ENCODE measurements around the gene APOL6. TPM values are rescaled to one million over a fixed set of nuclear protein-coding genes. Genes with fewer than 3 reads are reported as not detected.

The APOL6 gene
- total and polyA plus RNA-seq, 2 of the 4 experiments (the other 2 are of a cell fraction) = 1.2 to 7.2 TPM

DNA sequence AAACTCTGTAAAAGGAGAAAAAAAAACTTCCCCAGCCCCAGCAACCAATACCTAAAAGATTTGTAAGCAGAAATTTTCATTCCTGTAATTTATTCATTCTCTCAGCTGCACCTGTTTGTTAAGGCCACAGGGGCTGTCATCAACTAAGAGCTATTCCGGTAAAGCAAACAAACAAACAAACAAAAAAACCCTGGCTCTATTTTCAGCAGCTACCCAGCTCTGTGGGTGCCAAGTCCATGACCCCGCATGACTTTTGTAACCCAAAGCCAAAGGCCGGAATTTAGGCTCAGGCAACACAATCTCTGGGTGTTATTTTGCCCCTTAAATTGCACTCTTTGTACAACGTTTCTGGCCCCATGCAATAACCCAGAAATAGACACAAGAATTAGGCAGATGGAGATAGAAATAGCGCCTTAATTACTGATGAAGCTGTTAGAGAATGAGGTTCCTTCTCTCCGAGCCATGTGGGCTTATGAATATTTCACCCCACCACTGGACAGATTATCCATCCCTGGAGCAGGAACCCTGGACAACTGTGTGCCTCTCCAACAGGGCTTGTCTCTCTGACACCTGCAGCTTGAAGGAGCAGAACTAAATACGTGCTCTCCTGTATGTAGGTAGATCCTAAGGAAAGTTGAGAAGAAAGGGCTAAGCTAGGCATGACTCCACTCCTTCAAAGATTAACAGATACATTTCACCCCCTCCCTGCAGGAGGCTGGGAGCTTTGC, 29.4 kb downstream of the APOL6 start:
- no peak overlapping the region for H3K4me2 ChIP-seq (ENCODE audit: low read depth, low read length)
- H2AK9ac ChIP-seq (replicated peaks; ENCODE audit: low read depth, low read length, poor library complexity) = no peak overlapping the region
- TF ChIP-seq SMC3 (IDR thresholded peaks at IDR 0.05; ENCODE audit: low read depth, low read length) (no peak), FOS (IDR thresholded peaks at IDR 0.05; ENCODE audit: low read depth, low read length) (no peak), MXI1 (IDR thresholded peaks at IDR 0.05; ENCODE audit: borderline replicate concordance, low read depth, low read length) (no peak), MAFK (IDR thresholded peaks at IDR 0.05; ENCODE audit: low read depth, low read length) (no peak), BHLHE40 (IDR thresholded peaks at IDR 0.05; ENCODE audit: low read depth, low read length) (no peak), RFX5 (IDR thresholded peaks at IDR 0.05; ENCODE audit: low read depth, low read length) (no peak), RAD21 (IDR thresholded peaks at IDR 0.05; ENCODE audit: low read length) (no peak), POLR2A (IDR thresholded peaks at IDR 0.05; ENCODE audit: low read depth, low read length) (no peak), RCOR1 (IDR thresholded peaks at IDR 0.05; ENCODE audit: insufficient replicate concordance, low read length) (no peak), CHD1 (IDR thresholded peaks at IDR 0.05; ENCODE audit: low read depth, low read length) (no peak), CEBPB (IDR thresholded peaks at IDR 0.05; ENCODE audit: low read depth, low read length) (no peak), MAZ (IDR thresholded peaks at IDR 0.05; ENCODE audit: borderline replicate concordance, low read depth, low read length) (no peak), NFE2L2 (IDR thresholded peaks at IDR 0.05; ENCODE audit: low read depth, low read length) (no peak)
- TF ChIP-seq, protein P1, sequence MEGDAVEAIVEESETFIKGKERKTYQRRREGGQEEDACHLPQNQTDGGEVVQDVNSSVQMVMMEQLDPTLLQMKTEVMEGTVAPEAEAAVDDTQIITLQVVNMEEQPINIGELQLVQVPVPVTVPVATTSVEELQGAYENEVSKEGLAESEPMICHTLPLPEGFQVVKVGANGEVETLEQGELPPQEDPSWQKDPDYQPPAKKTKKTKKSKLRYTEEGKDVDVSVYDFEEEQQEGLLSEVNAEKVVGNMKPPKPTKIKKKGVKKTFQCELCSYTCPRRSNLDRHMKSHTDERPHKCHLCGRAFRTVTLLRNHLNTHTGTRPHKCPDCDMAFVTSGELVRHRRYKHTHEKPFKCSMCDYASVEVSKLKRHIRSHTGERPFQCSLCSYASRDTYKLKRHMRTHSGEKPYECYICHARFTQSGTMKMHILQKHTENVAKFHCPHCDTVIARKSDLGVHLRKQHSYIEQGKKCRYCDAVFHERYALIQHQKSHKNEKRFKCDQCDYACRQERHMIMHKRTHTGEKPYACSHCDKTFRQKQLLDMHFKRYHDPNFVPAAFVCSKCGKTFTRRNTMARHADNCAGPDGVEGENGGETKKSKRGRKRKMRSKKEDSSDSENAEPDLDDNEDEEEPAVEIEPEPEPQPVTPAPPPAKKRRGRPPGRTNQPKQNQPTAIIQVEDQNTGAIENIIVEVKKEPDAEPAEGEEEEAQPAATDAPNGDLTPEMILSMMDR (conservative IDR thresholded peaks at IDR 0.05; ENCODE audit: low read depth, low read length) = no peak
- TF ChIP-seq, protein P2, sequence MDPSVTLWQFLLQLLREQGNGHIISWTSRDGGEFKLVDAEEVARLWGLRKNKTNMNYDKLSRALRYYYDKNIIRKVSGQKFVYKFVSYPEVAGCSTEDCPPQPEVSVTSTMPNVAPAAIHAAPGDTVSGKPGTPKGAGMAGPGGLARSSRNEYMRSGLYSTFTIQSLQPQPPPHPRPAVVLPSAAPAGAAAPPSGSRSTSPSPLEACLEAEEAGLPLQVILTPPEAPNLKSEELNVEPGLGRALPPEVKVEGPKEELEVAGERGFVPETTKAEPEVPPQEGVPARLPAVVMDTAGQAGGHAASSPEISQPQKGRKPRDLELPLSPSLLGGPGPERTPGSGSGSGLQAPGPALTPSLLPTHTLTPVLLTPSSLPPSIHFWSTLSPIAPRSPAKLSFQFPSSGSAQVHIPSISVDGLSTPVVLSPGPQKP (IDR thresholded peaks at IDR 0.05; ENCODE audit: borderline replicate concordance, low read depth, low read length) = no peak
- TF ChIP-seq, protein P3, sequence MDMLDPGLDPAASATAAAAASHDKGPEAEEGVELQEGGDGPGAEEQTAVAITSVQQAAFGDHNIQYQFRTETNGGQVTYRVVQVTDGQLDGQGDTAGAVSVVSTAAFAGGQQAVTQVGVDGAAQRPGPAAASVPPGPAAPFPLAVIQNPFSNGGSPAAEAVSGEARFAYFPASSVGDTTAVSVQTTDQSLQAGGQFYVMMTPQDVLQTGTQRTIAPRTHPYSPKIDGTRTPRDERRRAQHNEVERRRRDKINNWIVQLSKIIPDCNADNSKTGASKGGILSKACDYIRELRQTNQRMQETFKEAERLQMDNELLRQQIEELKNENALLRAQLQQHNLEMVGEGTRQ (IDR thresholded peaks at IDR 0.05; ENCODE audit: low read depth, low read length) = no peak
- no peak overlapping the region for H3K4me3 ChIP-seq (ENCODE audit: insufficient read depth, low read depth, low read length)
- H2BK5ac ChIP-seq (ENCODE audit: low read depth, low read length, poor library complexity, severe bottlenecking) = no peak overlapping the region
- H3K9ac ChIP-seq (ENCODE audit: low read depth, low read length) = no peak overlapping the region
- H4K5ac ChIP-seq (ENCODE audit: low read depth, low read length) = no peak overlapping the region
- dilution Hi-C loops (cut with HindIII; ENCODE audit: low sequenced_read_pairs, unreplicated experiment) = no loop called here
- no peak overlapping the region for H2BK120ac ChIP-seq (ENCODE audit: low read depth, low read length)
- peaks cover 6% of the 10 kb centered on the region; the same call in 1 of the 2 replicates for H3K9me3 ChIP-seq (ENCODE audit: control insufficient read depth, insufficient read depth, low read length)
- ChIA-PET POLR2A (ENCODE audit: unreplicated experiment) (interaction anchor here (0.6 kb wide), 1 partner anchor 15 kb away, joined by 3 read pairs; no protein-coding TSS in a partner anchor), CTCF (no interaction called here)
- no peak overlapping the region for H4K91ac ChIP-seq (ENCODE audit: insufficient read depth, low read depth, low read length)
- H3K4ac ChIP-seq (ENCODE audit: low read depth, low read length) = no peak overlapping the region
- H4K20me1 ChIP-seq (ENCODE audit: insufficient read depth, low read length) = no peaks in the 10 kb centered on the region
- no peak overlapping the region for H3K14ac ChIP-seq (replicated peaks; ENCODE audit: low read depth, low read length)
- no peak for DNase-seq
- no peak overlapping the region for H2AK5ac ChIP-seq (ENCODE audit: low read depth, low read length)
- H3K56ac ChIP-seq (ENCODE audit: extremely low read depth, insufficient read depth, low read length) = no peak overlapping the region
- BruUV-seq (replicated peaks) = no TSS peak
- H2BK15ac ChIP-seq (ENCODE audit: low read depth, low read length) = no peak overlapping the region
- intact Hi-C loops (cut with micrococcal nuclease) = no loop called here
- 86% methylated on average over 1 of the region's 7 CpGs; no CpG with 5 or more reads in 1 of the 2 experiments for WGBS, 2 experiments (ENCODE audit: extremely low coverage in 2 of 2, insufficient read length in 1 of 2)
- H3K18ac ChIP-seq (ENCODE audit: low read depth, low read length) = no peak overlapping the region
- no peaks in the 10 kb centered on the region; the same call in 1 of the 2 replicates for H3K27me3 ChIP-seq (ENCODE audit: control insufficient read depth, insufficient read depth, low read length)
- no peak overlapping the region for H3K27ac ChIP-seq (ENCODE audit: insufficient read depth, low read length)
- H3K4me1 ChIP-seq (ENCODE audit: control insufficient read depth, insufficient read depth, low read length) = no peaks in the 10 kb centered on the region
- in situ Hi-C loops (cut with MboI; ENCODE audit: low sequenced_read_pairs) = no loop called here
- H3K9me1 ChIP-seq (ENCODE audit: insufficient read depth, low read length) = no peaks in the 10 kb centered on the region
- no peaks in the 10 kb centered on the region for H3K36me3 ChIP-seq (ENCODE audit: control insufficient read depth, insufficient read depth, low read length)
- no peak overlapping the region for H2BK20ac ChIP-seq (ENCODE audit: low read depth, low read length)
- no peak for ATAC-seq (ENCODE audit: low read depth)
- H3K23ac ChIP-seq (ENCODE audit: low read depth, low read length) = no peak overlapping the region
- no peaks in the 10 kb centered on the region for H3K79me1 ChIP-seq (ENCODE audit: low read depth in 1 of 2, low read length in 2 of 2)
- H4K8ac ChIP-seq (ENCODE audit: low read depth in 2 of 2, low read length in 2 of 2) = no peak overlapping the region
- H2AFZ ChIP-seq (replicated peaks; ENCODE audit: low read length, poor library complexity) = no peak overlapping the region
